Ishikawa (cell line): Measurements from ENCODE around the gene TCF15.

Source experiments
- CEBPB ChIP-seq: IDR thresholded peaks from 2 replicates; pipeline ENCODE4 v1.6.1; 2012
- CREB1 ChIP-seq: IDR thresholded peaks from 2 replicates; pipeline ENCODE4 v1.6.1; 2012; ENCODE audit warnings: low read depth
- EGR1 ChIP-seq: IDR thresholded peaks from 2 replicates; pipeline ENCODE4 v1.6.1; 2012
- EP300 ChIP-seq: IDR thresholded peaks from 2 replicates; pipeline ENCODE4 v1.6.1; 2012; ENCODE audit warnings: borderline replicate concordance
- FOXM1 ChIP-seq: IDR thresholded peaks from 2 replicates; pipeline ENCODE4 v1.6.1; 2012; ENCODE audit warnings: low read depth, borderline replicate concordance
- NFIC ChIP-seq: IDR thresholded peaks from 2 replicates; pipeline ENCODE4 v1.6.1; 2012
- RAD21 ChIP-seq: IDR thresholded peaks from 2 replicates; pipeline ENCODE4 v1.6.1; 2012; ENCODE audit warnings: low read depth
- REST ChIP-seq: IDR thresholded peaks from 2 replicates; pipeline ENCODE4 v1.6.1; 2012; ENCODE audit warnings: low read depth, mild to moderate bottlenecking
- TAF1 ChIP-seq: IDR thresholded peaks from 2 replicates; pipeline ENCODE4 v1.6.1; 2012; ENCODE audit warnings: low read depth, mild to moderate bottlenecking
- TCF12 ChIP-seq: IDR thresholded peaks from 2 replicates; pipeline ENCODE4 v1.6.1; 2012; ENCODE audit warnings: low read depth
- TEAD4 ChIP-seq: IDR thresholded peaks from 2 replicates; pipeline ENCODE4 v1.6.1; 2012
- YY1 ChIP-seq: IDR thresholded peaks from 2 replicates; pipeline ENCODE4 v1.6.1; 2012; ENCODE audit warnings: low read depth
- ZBTB7A ChIP-seq: IDR thresholded peaks from 2 replicates; pipeline ENCODE4 v1.6.1; 2012; ENCODE audit warnings: low read depth
- TF ChIP-seq, protein P1 (sequence below): IDR thresholded peaks from 2 replicates; pipeline ENCODE4 v1.6.1; 2012
- TF ChIP-seq, protein P2 (sequence below): IDR thresholded peaks from 2 replicates; pipeline ENCODE4 v1.6.1; 2012

Gene TCF15, protein sequence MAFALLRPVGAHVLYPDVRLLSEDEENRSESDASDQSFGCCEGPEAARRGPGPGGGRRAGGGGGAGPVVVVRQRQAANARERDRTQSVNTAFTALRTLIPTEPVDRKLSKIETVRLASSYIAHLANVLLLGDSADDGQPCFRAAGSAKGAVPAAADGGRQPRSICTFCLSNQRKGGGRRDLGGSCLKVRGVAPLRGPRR

DNA sequence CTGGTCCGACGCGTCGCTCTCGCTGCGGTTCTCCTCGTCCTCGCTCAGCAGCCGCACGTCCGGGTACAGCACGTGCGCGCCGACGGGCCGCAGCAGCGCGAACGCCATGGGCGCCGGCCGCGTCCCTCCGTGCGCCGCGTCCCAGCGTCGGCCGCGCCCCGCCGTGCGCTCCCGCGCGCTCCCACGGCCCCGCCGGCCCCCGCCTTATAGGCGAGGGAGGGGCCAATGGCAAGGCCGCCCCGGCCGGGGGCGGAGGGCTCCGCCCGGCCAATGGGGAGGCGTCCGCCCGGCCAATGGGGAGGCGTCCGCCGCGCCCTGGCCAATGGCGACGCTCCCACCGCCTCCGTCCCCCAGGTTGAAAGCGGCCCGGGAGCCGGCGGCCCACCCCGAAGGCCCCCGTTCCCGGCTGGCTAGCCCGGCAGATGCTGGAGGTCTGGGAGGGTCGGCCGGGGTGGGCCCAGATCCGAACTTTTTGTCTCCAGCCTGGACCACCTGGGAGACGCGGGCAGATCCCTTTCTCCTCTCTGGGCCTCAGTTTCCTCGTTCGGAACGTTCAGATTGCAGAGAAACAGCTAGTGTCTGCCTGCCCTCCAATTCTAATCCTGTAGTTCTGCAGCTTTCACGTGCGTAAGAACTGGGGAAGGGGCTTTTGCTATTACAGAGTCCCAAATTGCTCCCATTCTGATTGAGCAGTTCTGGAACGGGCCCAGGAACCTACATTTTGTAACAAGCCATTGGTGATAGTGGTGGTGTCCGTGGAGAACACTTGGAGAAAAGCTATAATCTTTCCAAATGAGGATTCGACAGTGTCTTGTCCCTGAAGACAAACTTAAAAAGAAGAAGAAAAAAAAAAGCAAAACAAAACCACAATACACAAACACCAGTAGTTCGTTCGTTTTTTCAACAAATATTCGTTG is at the start of gene TCF15:
Gene TCF15, minus strand, starts transcription at position 180 of the 917 bp plus-strand sequence. Its CDS starts 72 bp downstream, at position 108.
- TF ChIP-seq FOXM1 (no peak), TAF1 (no peak), NFIC (no peak), CREB1 (no peak), EGR1 (peak; percentile 53), RAD21 (no peak), EP300 (no peak), YY1 (0 out of 2 replicates have a peak, but pooled peaks have one; percentile 16), CEBPB (no peak), TCF12 (no peak), TEAD4 (no peak)
- TF ChIP-seq, protein P1, sequence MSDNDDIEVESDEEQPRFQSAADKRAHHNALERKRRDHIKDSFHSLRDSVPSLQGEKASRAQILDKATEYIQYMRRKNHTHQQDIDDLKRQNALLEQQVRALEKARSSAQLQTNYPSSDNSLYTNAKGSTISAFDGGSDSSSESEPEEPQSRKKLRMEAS: peak; percentile 93
- TF ChIP-seq, protein P2, sequence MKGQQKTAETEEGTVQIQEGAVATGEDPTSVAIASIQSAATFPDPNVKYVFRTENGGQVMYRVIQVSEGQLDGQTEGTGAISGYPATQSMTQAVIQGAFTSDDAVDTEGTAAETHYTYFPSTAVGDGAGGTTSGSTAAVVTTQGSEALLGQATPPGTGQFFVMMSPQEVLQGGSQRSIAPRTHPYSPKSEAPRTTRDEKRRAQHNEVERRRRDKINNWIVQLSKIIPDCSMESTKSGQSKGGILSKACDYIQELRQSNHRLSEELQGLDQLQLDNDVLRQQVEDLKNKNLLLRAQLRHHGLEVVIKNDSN: no peak

DNA sequence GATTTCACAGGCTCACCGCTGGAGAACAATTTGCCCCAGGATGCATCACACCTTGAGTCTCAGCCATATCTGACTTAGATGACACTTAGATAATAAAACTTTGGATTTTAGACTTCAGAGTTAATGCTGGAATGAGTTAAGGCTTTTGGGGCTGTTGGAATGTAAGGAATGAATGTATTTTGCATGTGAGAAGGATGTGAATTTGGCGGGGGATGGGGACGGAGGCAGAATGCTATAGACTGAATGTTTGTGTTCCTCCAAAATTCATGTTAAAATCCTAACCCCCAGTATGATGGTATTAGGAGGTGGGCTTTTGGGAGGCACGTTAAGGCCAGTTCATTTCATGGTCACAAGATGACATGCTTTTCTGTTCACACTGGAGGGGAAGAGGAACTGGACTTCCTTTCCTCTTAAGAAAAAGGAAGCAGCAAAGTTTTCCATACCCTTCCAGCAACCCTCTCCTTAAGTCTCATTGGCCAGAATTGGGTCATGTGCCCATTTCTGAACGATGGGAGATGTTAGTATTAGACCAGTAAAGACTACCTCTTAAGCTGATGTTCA is 48.7 kb upstream of the TCF15 start:
- no peak for TF ChIP-seq FOXM1
- TF ChIP-seq, protein P2: peak; percentile 63

DNA sequence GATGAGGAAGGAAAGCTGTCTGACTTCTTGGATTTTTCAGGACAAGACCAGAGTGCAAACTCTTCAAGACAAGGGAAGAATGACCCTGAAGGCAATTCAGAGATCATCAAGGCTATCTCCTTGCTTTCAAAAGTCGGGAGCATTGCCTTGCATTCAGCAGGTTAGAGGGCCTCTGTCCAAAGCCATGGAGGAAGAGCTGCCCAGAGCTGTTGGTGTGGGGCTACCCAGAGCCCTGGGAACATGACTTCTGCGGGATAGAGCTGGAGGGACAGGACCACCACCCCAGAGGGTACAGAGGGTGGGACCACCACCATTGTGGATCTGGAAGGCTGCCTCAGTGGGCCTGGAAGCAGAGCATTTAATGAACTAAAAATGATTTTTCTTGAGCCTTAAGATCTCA is 48.1 kb upstream of the TCF15 start:
- TF ChIP-seq CEBPB: no peak
- no peak for TF ChIP-seq NFIC
- TF ChIP-seq TAF1: no peak
- no peak for TF ChIP-seq RAD21
- no peak for TF ChIP-seq FOXM1
- TF ChIP-seq TEAD4: no peak
- TF ChIP-seq ZBTB7A: no peak
- TF ChIP-seq, protein P2: no peak
- TF ChIP-seq EGR1: no peak
- TF ChIP-seq EP300: no peak
- TF ChIP-seq TCF12: no peak
- no peak for TF ChIP-seq CREB1
- TF ChIP-seq REST: no peak

GRCh38 chr20:655726-656624 is 45.9 kb upstream of the TCF15 start:
- TF ChIP-seq EGR1 (no peak), CREB1 (no peak), CEBPB (no peak), REST (no peak), RAD21 (no peak), TAF1 (no peak), TEAD4 (no peak), TCF12 (no peak), FOXM1 (no peak), ZBTB7A (no peak), YY1 (no peak)
- TF ChIP-seq, protein P2: no peak
- TF ChIP-seq, protein P1: no peak
